AG04449 (cell line): ENCODE data around the gene KIDINS220.

Source experiments
- CTCF ChIA-PET: fragments of 350-600 bp; formaldehyde crosslinking; extraction: SDS; loops from one replicate; lab custom pipeline; 2021; ENCODE audit warnings: antibody characterized with exemption; lab: Yijun Ruan, JAX
- POLR2A ChIA-PET: fragments of 400-600, 350-600 bp; formaldehyde crosslinking; extraction: SDS; loops from one replicate; lab custom pipeline; 2020; ENCODE audit warnings: antibody characterized with exemption, inconsistent platforms; lab: Yijun Ruan, JAX
- DNase-seq: peaks from one replicate; pipeline ENCODE4 v3.0.0-alpha.2; 2010; ENCODE audit warnings: low read depth, low spot score
- H3K4me3 ChIP-seq: 2 replicates; pipeline ENCODE4 v1.5.1; 2011; ENCODE audit warnings: low read depth, mild to moderate bottlenecking, control low read depth, low read length
- CTCF ChIP-seq: IDR thresholded peaks from one replicate; pipeline ENCODE4 v1.5.1; 2011; ENCODE audit warnings: mild to moderate bottlenecking, moderate library complexity, low read length, control low read depth, inconsistent platforms; ENCODE audit not compliant: insufficient read depth; ENCODE audit errors: missing control alignments

KIDINS220 gene

GRCh38 chr2:8753609-8754008 is 83.8 kb downstream of the KIDINS220 start:
- POLR2A ChIA-PET: interaction anchor here (0.5 kb wide), 1 partner anchor 70 kb away, joined by 3 read pairs; no protein-coding TSS in a partner anchor
- no peak for TF ChIP-seq CTCF
- no peak for DNase-seq

GRCh38 chr2:8752385-8752784 is 85.0 kb downstream of the KIDINS220 start:
- no peak for TF ChIP-seq CTCF
- CTCF ChIA-PET: no interaction called here
- no peak for DNase-seq
- POLR2A ChIA-PET: no interaction called here
- H3K4me3 ChIP-seq: no peak overlapping the region

More at GRCh38 chr2:8753609-8754008, 83.8 kb downstream of the KIDINS220 start:
- no peak overlapping the region for H3K4me3 ChIP-seq
- CTCF ChIA-PET: interaction anchor here (1.4 to 1.5 kb wide), 2 partner anchors 9 to 1327 kb away, joined by 4 read pairs; no protein-coding TSS in a partner anchor

- ChIA-PET POLR2A (no interaction called here), CTCF (interaction anchor here (0.7 to 1.5 kb wide), 2 partner anchors 10 to 11 kb away, joined by 3 read pairs; no protein-coding TSS in a partner anchor)
- no peak overlapping the region for H3K4me3 ChIP-seq
- DNase-seq: no peak
- no peak for TF ChIP-seq CTCF
These were observed 87.2 kb downstream of the KIDINS220 start for GRCh38 chr2:8750221-8750620.

- ChIA-PET POLR2A (no interaction called here), CTCF (interaction anchor here (0.8 to 1.2 kb wide), 2 partner anchors 21 to 60 kb away, joined by 3 read pairs; no protein-coding TSS in a partner anchor)
- TF ChIP-seq CTCF: no peak
- H3K4me3 ChIP-seq: no peak overlapping the region
- no peak for DNase-seq
These were observed 94.2 kb downstream of the KIDINS220 start for GRCh38 chr2:8743261-8743660.

- no peak for TF ChIP-seq CTCF
These were observed 97.3 kb downstream of the KIDINS220 start for GRCh38 chr2:8740136-8740535.

GRCh38 chr2:8737571-8738175 is 99.7 kb downstream of the KIDINS220 start:
- ChIA-PET POLR2A (no interaction called here), CTCF (no interaction called here)
- no peak overlapping the region for H3K4me3 ChIP-seq
- TF ChIP-seq CTCF: no peak
- DNase-seq: no peak

More at GRCh38 chr2:8740136-8740535, 97.3 kb downstream of the KIDINS220 start:
- CTCF ChIA-PET: no interaction called here
- POLR2A ChIA-PET: no interaction called here
- DNase-seq: no peak
- no peak overlapping the region for H3K4me3 ChIP-seq
